Esophagus squamous epithelium (tissue), 4 donors: Measurements from ENCODE around the gene PLSCR2.

Experiments
- POLR2A ChIP-seq, 4 donors: fragments of 450-650 bp; IDR thresholded peaks; one replicate each; pipeline ENCODE4 v1.6.1; 2017; ENCODE audit warnings: antibody characterized with exemption in 4 of 4, mild to moderate bottlenecking in 4 of 4, moderate library complexity in 3 of 4
- TF ChIP-seq, protein P1 (sequence below), 6 experiments: fragments of 450-650 bp in 4 of 6; fragments of 200-600 bp in 2 of 6; sonication (generic) in 2 of 6; IDR thresholded peaks; one replicate each; pipeline ENCODE4 v1.5.1; 2016 to 2019; ENCODE audit warnings: antibody characterized with exemption in 6 of 6, mild to moderate bottlenecking in 4 of 6, moderate library complexity in 4 of 6

DNA sequence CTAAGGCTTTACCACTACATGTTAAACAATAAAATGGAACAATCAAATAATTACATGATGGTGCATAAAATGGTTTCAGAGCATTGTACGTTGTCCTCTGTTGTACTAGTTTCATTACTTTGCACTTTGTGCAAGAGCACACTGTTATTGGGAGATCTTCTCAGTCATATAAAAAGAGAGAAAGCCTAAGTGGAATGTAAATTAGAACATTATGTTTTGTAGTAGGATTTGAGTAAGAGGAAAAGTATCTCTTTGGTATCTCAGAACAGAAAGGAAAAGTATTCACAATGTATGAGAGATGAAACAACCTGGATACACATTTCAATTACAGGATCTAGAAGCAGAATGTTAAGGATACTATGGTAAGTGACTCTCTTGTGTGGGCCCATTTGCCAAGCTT lies 26.9 kb upstream of the PLSCR2 start:
- TF ChIP-seq, protein P1, sequence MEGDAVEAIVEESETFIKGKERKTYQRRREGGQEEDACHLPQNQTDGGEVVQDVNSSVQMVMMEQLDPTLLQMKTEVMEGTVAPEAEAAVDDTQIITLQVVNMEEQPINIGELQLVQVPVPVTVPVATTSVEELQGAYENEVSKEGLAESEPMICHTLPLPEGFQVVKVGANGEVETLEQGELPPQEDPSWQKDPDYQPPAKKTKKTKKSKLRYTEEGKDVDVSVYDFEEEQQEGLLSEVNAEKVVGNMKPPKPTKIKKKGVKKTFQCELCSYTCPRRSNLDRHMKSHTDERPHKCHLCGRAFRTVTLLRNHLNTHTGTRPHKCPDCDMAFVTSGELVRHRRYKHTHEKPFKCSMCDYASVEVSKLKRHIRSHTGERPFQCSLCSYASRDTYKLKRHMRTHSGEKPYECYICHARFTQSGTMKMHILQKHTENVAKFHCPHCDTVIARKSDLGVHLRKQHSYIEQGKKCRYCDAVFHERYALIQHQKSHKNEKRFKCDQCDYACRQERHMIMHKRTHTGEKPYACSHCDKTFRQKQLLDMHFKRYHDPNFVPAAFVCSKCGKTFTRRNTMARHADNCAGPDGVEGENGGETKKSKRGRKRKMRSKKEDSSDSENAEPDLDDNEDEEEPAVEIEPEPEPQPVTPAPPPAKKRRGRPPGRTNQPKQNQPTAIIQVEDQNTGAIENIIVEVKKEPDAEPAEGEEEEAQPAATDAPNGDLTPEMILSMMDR (IDR thresholded peaks at IDR 0.05) = no peak
- TF ChIP-seq POLR2A (IDR thresholded peaks at IDR 0.05) = no peak
